Astrocyte of the hippocampus (primary cell): ENCODE data around the gene VAMP7.
"Not testable (repeated sequence)": the region's sequence is repeated elsewhere in the genome, so short reads cannot be mapped to it uniquely, and the experiment has no call there.

Experiments used
- DNase-seq: peaks from one replicate; pipeline ENCODE4 v3.0.0; 2011; ENCODE audit warnings: low read depth, low spot score

VAMP7 gene

GRCh38 chrX:155907661-155908060, 26.5 kb downstream of the VAMP7 start:
- not testable (repeated sequence) for DNase-seq

- DNase-seq, result no peak
These were observed 42.1 kb downstream of the VAMP7 start for GRCh38 chrX:155923200-155923599.

- DNase-seq, result not testable (repeated sequence)
These were observed 49.9 kb downstream of the VAMP7 start for GRCh38 chrX:155930852-155931618.

GRCh38 chrX:155938132-155938531, 57.0 kb downstream of the VAMP7 start:
- no peak for DNase-seq

GRCh38 chrX:155949098-155949497, 68.0 kb downstream of the VAMP7 start:
- DNase-seq, result no peak

GRCh38 chrX:155951237-155951789, 70.2 kb downstream of the VAMP7 start:
- no peak for DNase-seq

- DNase-seq, result no peak
These were observed 71.9 kb downstream of the VAMP7 start for GRCh38 chrX:155953055-155953454.

GRCh38 chrX:155954793-155955192, 73.6 kb downstream of the VAMP7 start:
- no peak for DNase-seq

GRCh38 chrX:155956099-155956498, 75.0 kb downstream of the VAMP7 start:
- DNase-seq, result no peak

- peak; percentile 21 for DNase-seq
These were observed 75.5 kb downstream of the VAMP7 start for GRCh38 chrX:155956649-155957048.

- no peak for DNase-seq
These were observed 76.7 kb downstream of the VAMP7 start for GRCh38 chrX:155957843-155958242.

- DNase-seq, result no peak
These were observed 78.0 kb downstream of the VAMP7 start for GRCh38 chrX:155959018-155959587.

GRCh38 chrX:155962906-155963305, 81.8 kb downstream of the VAMP7 start:
- DNase-seq, result no peak

GRCh38 chrX:155966876-155967275, 85.7 kb downstream of the VAMP7 start:
- DNase-seq, result no peak

- no peak for DNase-seq
These were observed 86.6 kb downstream of the VAMP7 start for GRCh38 chrX:155967653-155968325.

GRCh38 chrX:155968326-155968661, 87.1 kb downstream of the VAMP7 start:
- DNase-seq, result no peak

GRCh38 chrX:155968791-155969190, 87.6 kb downstream of the VAMP7 start:
- DNase-seq, result no peak

GRCh38 chrX:155971658-155972057, 90.5 kb downstream of the VAMP7 start:
- not testable (repeated sequence) for DNase-seq

- not testable (repeated sequence) for DNase-seq
These were observed 91.1 kb downstream of the VAMP7 start for GRCh38 chrX:155972241-155972640.

- DNase-seq, result no peak
These were observed 102.2 kb downstream of the VAMP7 start for GRCh38 chrX:155983326-155983725.

- DNase-seq, result no peak
These were observed 104.1 kb downstream of the VAMP7 start for GRCh38 chrX:155985208-155985607.

GRCh38 chrX:155986995-155987394, 105.8 kb downstream of the VAMP7 start:
- DNase-seq, result not testable (repeated sequence)

GRCh38 chrX:155988859-155989258, 107.7 kb downstream of the VAMP7 start:
- DNase-seq, result no peak
